GM12891 (cell line): ENCODE measurements around the gene PPDPF.
"Not testable (repeated sequence)": the region's sequence is repeated elsewhere in the genome, so short reads cannot be mapped to it uniquely, and the experiment has no call there.

Source experiments
- DNase-seq: peaks from one replicate; pipeline ENCODE4 v3.0.0; 2011; ENCODE audit warnings: low spot score; ENCODE audit not compliant: insufficient read length
- FAIRE-seq: peaks from 2 replicates; lab custom pipeline; 2011; peaks lifted over from hg19 to GRCh38; lab: Jason Lieb, UNC
- PAX5 ChIP-seq: IDR thresholded peaks from 2 replicates; pipeline ENCODE4 v1.6.1; 2011; ENCODE audit warnings: low read length, moderate library complexity, mild to moderate bottlenecking; ENCODE audit not compliant: insufficient read depth, severe bottlenecking
- POLR2A ChIP-seq: IDR thresholded peaks from 2 replicates; pipeline ENCODE4 v1.6.1; 2011; ENCODE audit warnings: low read depth, low read length, control low read depth
- POLR2AphosphoS5 ChIP-seq: IDR thresholded peaks from 2 replicates; pipeline ENCODE4 v1.6.1; 2011; ENCODE audit warnings: low read depth, low read length, control low read depth
- POU2F2 ChIP-seq: IDR thresholded peaks from 2 replicates; pipeline ENCODE4 v1.6.1; 2011; ENCODE audit warnings: low read depth, mild to moderate bottlenecking, control low read depth, low read length, moderate library complexity
- SPI1 ChIP-seq: IDR thresholded peaks from 2 replicates; pipeline ENCODE4 v1.6.1; 2011; ENCODE audit warnings: low read depth, low read length, control low read depth
- TAF1 ChIP-seq: IDR thresholded peaks from 2 replicates; pipeline ENCODE4 v1.6.1; 2011; ENCODE audit warnings: low read depth, low read length, control low read depth

The PPDPF gene

DNA sequence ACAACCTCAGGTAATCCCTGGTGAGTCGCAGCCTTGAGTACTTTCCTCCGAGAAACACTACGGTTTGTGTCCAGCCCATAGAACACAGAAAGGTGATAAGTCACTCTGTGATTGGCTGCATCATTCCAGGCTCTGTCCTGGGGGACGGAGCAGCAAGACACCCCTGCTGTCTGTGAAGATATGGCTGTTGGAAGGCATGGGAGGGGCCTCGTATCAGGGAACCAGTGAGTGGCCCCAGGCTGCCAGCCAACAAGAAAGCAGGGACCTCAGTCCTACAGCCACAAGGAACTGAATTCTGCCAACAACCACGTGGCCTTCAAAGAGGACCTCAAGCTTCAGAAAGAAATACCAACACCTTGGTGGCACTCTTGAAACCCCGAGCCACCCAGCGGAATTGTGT lies 15.3 kb upstream of the PPDPF start:
- no peak for DNase-seq
- FAIRE-seq: no peak
- no peak for TF ChIP-seq TAF1
- no peak for TF ChIP-seq POU2F2
- TF ChIP-seq POLR2AphosphoS5: no peak
- TF ChIP-seq SPI1: no peak
- no peak for TF ChIP-seq POLR2A
- no peak for TF ChIP-seq PAX5

DNA sequence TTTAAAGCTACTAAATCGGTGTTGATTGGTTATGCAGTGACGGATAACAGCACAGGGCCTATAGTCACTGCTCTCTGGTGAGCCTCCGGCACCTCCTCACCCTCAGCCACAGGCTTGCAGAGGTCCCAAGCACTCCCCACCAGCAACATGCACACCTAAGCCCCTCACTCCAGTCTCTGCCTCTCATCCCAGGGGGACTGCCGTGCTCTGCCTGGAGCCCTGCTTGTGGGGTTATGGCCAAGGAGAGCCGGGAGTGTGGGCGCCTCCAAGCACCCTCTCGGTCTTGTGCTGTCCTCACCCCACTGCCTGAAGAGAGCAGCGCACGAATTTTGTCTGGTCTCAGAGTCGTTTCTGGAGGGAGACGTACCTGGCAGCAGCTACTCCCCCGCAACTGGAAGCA lies 14.8 kb upstream of the PPDPF start:
- FAIRE-seq (no peak), DNase-seq (no peak)
- TF ChIP-seq PAX5: no peak
- TF ChIP-seq POU2F2: no peak
- no peak for TF ChIP-seq POLR2A
- no peak for TF ChIP-seq TAF1
- no peak for TF ChIP-seq SPI1
- TF ChIP-seq POLR2AphosphoS5: no peak

DNA sequence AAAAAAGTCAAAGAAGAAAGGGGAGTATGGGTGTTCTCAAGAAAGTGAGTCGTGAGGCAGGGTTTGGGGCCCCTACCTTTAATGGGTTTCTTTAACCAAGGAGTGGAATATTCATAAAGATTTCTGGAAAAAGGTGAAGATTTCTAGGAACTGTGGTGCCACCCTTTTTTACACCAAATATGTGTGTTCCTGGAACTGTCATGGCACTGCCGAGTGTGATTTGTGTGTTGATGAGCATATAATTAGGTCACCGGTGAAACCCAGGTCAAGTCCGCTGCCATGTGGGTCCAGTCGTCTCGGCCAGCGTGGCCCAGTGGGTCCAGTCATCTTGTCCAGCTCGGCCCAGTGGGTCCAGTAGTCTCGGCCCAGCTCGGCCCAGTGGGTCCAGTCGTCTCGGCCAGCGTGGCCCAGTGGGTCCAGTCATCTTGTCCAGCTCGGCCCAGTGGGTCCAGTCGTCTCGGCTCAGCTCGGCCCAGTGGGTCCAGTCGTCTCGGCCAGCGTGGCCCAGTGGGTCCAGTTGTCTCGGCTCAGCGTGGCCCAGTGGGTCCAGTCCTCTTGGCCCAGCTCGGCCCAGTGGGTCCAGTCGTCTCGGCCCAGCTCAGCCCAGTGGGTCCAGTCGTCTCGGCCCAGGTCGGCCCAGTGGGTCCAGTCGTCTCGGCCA lies 13.4 kb upstream of the PPDPF start:
- FAIRE-seq (no peak), DNase-seq (no peak)
- TF ChIP-seq PAX5: no peak
- TF ChIP-seq POU2F2: no peak
- no peak for TF ChIP-seq POLR2AphosphoS5
- no peak for TF ChIP-seq TAF1
- no peak for TF ChIP-seq SPI1
- TF ChIP-seq POLR2A: no peak

DNA sequence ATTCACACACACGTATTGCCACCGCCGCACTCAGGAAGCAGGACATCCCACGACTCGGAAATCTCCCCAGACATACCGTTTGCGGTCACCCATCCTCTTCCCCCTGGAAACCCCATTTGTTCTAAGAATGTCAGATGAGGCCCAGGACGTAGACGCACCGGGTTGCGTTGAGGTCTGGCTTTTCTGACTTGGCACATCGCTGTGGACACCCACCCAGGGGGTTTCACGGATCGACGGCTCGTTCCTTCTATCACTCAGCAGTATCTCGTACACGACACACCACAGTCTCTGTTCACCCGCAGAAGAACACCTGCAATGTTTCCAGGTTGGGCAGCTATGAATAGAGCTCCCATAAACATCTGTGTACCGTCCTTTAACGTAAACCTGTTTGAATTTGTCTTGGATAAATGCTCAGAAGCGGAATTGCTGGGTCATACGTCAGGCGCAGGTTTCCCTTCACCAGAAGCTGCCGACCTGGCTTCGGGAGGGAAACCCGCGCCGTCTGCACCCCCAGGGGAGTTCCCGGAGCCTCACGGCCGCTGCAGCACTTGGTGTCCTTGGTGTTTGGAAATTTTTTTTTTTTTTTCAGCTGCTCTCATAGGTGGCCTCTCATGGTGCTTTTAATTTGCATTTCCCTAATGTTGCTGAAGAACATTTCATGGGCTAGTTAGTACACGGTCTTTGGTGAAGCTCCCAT lies 12.3 kb upstream of the PPDPF start:
- no peak for TF ChIP-seq POLR2AphosphoS5
- TF ChIP-seq TAF1: no peak
- TF ChIP-seq SPI1: no peak
- no peak for TF ChIP-seq POU2F2
- TF ChIP-seq PAX5: no peak
- TF ChIP-seq POLR2A: no peak
- no peak for DNase-seq
- FAIRE-seq: no peak

DNA sequence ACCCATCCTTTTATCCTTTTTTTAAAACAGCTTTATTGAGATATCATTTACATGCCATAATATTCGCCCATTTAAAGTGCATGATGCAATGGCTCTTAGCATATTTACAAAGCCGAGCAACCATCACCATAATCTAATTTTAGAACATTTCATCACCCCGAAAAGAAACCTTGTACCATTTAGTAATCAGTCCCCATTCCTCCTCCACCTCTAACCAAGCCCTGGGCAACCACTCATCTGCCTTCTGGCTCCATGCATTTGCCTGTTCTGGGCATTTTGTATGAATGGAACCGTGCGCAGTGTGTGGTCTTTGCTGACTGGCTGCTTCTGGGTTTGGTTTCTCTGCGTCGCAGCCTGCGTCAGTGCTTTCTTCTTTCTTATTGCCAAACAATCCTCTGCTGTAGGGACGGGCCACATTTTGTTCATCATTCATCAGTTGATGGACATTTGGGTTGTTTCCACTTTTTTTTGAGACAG lies 11.4 kb upstream of the PPDPF start:
- TF ChIP-seq POU2F2: no peak
- no peak for TF ChIP-seq POLR2AphosphoS5
- no peak for TF ChIP-seq SPI1
- no peak for TF ChIP-seq TAF1
- no peak for TF ChIP-seq PAX5
- TF ChIP-seq POLR2A: no peak
- DNase-seq: no peak

DNA sequence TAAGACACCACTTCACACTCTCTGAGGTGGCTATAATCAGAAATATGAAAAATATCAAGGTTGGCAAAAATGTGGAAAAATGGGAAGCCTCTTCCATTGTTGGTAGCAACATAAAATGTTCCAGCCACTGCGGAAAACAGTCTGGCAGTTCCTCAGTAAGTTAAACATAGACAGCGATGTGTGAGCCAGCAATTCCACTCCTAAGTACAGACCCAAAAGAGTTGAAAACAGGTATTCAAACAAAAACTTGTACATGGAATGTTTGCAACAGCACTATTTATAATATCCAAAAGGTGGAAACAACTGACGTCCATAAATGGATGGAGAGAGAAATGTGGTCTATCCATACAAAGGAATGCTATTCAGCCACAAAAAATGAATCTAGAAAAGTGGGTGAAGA lies 7.4 kb upstream of the PPDPF start:
- FAIRE-seq: no peak
- TF ChIP-seq POLR2AphosphoS5 (no peak), POU2F2 (no peak)
- DNase-seq: no peak

More for the DNA sequence above, 11.4 kb upstream of the PPDPF start:
- FAIRE-seq: no peak

DNA sequence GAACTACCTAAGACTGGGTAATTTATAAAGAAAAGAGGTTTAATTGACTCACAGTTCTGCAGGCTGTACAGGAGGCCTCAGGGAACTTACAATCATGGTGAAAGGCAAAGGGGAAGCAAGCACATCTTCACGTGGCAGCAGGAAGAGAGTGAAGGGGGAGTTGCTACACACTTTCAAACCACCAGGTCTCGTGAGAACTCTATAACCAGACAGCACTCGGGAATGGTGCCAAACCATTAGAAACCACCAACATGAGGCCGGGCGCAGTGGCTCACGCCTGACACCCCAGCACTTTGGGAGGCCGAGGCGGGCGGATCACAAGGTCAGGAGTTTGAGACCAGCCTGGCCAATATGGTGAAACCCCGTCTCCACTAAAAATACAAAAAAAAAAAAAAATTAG lies 6.0 kb upstream of the PPDPF start:
- not testable (repeated sequence) for DNase-seq, FAIRE-seq

DNA sequence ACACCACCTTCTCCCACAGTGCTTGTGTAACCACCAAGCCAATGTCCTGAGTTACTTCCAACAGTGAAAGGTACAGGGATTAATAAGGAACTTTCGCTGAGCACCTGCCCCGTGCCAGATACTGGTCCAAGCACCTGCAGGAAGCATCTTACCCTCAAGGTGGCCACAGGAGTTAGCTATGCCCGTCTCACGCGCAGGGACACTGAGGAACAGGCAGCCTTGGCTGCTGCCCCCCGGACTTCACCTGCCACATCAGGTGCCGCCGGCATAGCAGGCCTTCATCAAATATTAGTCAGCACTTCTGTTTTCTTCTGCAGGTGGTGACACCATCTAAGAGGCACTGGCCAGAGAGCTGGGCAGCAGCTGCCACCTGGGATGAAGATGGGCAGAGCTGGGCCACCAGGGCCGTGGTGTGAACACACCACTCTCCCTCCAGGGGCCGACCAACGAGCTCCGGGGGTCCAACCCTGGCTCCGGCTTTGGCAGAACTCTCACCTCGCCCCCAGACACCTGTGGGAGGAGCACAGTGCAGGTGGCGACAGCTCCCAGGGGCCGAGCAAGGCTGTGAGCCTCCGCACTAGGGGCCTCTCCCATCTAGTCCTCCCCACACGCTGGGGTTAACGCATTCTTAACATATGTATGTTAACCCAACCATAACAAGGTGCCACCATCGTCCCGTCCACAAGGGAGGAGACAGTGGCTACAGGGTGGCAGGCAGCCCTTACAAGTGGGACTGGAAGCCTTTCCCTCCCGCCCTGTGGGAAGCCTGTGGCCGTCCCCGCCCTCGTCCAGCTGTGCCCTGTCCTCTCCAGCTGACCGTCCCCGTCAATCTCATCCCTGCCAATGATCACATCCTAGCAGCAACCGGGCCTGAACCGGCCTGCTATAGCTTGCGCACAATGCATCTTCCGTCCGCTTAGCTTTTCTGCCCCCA lies 2.9 kb upstream of the PPDPF start:
- DNase-seq (no peak), FAIRE-seq (no peak)
- TF ChIP-seq POLR2A (no peak), SPI1 (no peak), POU2F2 (no peak), POLR2AphosphoS5 (no peak)

DNA sequence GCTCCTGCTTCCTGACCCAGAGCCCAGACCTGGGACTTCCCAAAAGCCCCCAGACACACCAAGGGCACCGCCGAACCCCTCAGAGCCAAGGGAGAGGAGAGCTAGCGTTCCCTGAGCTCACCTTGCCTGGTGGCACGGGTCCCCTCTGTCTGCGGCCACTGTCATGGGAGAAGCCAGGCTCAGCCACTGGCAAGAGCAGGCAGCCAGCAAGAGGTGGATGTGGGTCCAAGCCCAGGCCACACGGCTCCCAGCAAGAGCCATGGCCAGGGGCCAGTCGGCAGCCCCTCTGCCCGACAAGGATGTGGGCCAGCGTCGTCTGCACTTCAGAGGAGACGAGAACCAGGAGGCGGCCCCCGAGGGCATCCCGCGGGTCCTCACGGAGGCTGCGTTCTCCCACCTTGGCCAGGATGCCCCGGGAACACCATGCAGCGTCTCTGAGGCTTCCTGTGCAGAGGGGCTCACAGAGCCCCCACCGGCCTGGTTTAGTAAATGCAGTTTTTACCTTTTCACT lies 2.2 kb upstream of the PPDPF start:
- no peak for FAIRE-seq
- DNase-seq: no peak
- TF ChIP-seq TAF1 (no peak), POLR2AphosphoS5 (no peak), POLR2A (no peak), SPI1 (no peak), PAX5 (no peak), POU2F2 (no peak)

DNA sequence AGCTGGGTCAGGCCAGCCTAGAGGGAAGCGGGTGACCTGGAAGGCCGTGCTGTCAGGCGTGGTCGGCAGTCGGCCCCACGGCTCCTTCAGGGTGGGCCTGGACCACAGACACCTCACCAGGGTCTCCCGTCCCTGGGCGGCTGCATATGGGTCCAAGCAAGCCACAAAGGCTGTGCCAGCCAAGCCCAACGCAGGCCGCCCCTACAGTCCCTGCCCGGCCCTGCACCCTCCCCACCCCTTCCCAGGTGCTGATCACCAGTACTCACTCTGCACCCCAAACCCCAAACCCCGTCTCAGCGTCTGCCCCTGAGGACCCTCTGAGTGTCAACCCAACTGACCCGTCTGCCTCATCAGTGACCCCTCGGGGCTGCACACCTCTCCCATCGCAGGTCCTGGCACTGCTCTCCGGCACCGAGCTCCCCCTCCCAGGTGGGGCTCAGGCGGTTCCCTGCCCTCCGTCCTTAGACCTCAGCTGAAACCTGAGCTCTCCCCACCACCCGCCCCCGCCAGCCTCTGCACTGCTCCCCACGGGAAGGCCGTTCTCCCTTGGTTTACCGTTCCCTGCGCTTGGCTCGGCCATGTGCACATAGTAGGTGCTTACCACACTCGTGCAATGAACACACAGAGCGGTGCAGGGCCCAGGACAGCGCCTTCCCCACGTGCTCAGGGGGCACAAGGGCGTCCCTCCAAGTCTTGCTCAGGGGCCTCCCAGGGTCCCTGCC lies 1.5 kb upstream of the PPDPF start:
- FAIRE-seq (no peak), DNase-seq (no peak)
- no peak for TF ChIP-seq POLR2A
- TF ChIP-seq POLR2AphosphoS5: no peak
- TF ChIP-seq POU2F2: no peak
- TF ChIP-seq PAX5: no peak
- no peak for TF ChIP-seq SPI1
- no peak for TF ChIP-seq TAF1
